ENCODE data around the gene DECR2. TPM values are rescaled to one million over a fixed set of nuclear protein-coding genes. Genes with fewer than 3 reads are reported as not detected.
"Not testable (repeated sequence)": the region's sequence is repeated elsewhere in the genome, so short reads cannot be mapped to it uniquely, and the experiment has no call there.

DECR2 gene
- total RNA-seq, 1 donor from 2014 or later = 17.9 TPM

- no peaks in the 10 kb centered on the region for H3K27me3 ChIP-seq
- no peak overlapping the region for H3K4me3 ChIP-seq
- no peaks in the 10 kb centered on the region for H3K9me3 ChIP-seq
- intact Hi-C loops (cut with DNase I) = no loop called here
- TF ChIP-seq POLR2AphosphoS5 (IDR thresholded peaks at IDR 0.05; ENCODE audit: insufficient read depth in 1 of 2, low read depth in 1 of 2) (no peak), POLR2A (IDR thresholded peaks at IDR 0.05) (no peak), CTCF (IDR thresholded peaks at IDR 0.05) (no peak)
- H3K27ac ChIP-seq = no peak overlapping the region
- H3K36me3 ChIP-seq = no peaks in the 10 kb centered on the region
- no peaks in the 10 kb centered on the region for H3K4me1 ChIP-seq
- no peak for DNase-seq (ENCODE audit: extremely low spot score in 2 of 2)
These were observed 40.9 kb upstream of the DECR2 start for GRCh38 chr16:360698-361336.

GRCh38 chr16:361341-361871 is 40.3 kb upstream of the DECR2 start:
- no peak overlapping the region for H3K27ac ChIP-seq
- no peak for DNase-seq (ENCODE audit: extremely low spot score in 2 of 2)
- intact Hi-C loops (cut with DNase I) = no loop called here
- H3K4me1 ChIP-seq = no peaks in the 10 kb centered on the region
- TF ChIP-seq POLR2A (IDR thresholded peaks at IDR 0.05) (no peak), POLR2AphosphoS5 (IDR thresholded peaks at IDR 0.05; ENCODE audit: insufficient read depth in 1 of 2, low read depth in 1 of 2) (no peak), CTCF (IDR thresholded peaks at IDR 0.05) (no peak)
- no peaks in the 10 kb centered on the region for H3K27me3 ChIP-seq
- no peak overlapping the region for H3K4me3 ChIP-seq
- no peaks in the 10 kb centered on the region for H3K9me3 ChIP-seq
- H3K36me3 ChIP-seq = peaks cover 0 to 2% of the 10 kb centered on the region in 2 donors

GRCh38 chr16:361872-362701 is 39.6 kb upstream of the DECR2 start:
- intact Hi-C loops (cut with DNase I) = no loop called here
- TF ChIP-seq CTCF (IDR thresholded peaks at IDR 0.05) (peak in 1 of 3 experiments; percentile 50), POLR2A (IDR thresholded peaks at IDR 0.05) (no peak)
- H3K4me1 ChIP-seq = no peaks in the 10 kb centered on the region
- no peaks in the 10 kb centered on the region for H3K9me3 ChIP-seq
- no peaks in the 10 kb centered on the region for H3K27me3 ChIP-seq
- peaks cover 0 to 9% of the 10 kb centered on the region in 2 donors for H3K36me3 ChIP-seq
- no peak overlapping the region for H3K27ac ChIP-seq
- DNase-seq (ENCODE audit: extremely low spot score in 2 of 2) = no peak
- no peak overlapping the region for H3K4me3 ChIP-seq

- H3K36me3 ChIP-seq = peaks cover 0 to 14% of the 10 kb centered on the region in 2 donors
- intact Hi-C loops (cut with DNase I); H3K9me3 ChIP-seq; H3K4me3 ChIP-seq; H3K27ac ChIP-seq; DNase-seq (ENCODE audit: extremely low spot score in 2 of 2); H3K27me3 ChIP-seq; H3K4me1 ChIP-seq: not testable (repeated sequence)
These were observed 39.0 kb upstream of the DECR2 start for GRCh38 chr16:362702-362999.

- Histone ChIP-seq H3K9me3 (no peaks in the 10 kb centered on the region), H3K27ac (no peak overlapping the region), H3K36me3 (peaks cover 0 to 20% of the 10 kb centered on the region in 2 donors), H3K27me3 (no peaks in the 10 kb centered on the region), H3K4me1 (no peaks in the 10 kb centered on the region), H3K4me3 (no peak overlapping the region)
- intact Hi-C loops (cut with DNase I) = no loop called here
- DNase-seq (ENCODE audit: extremely low spot score in 2 of 2) = no peak
- TF ChIP-seq CTCF (IDR thresholded peaks at IDR 0.05) (no peak), POLR2A (IDR thresholded peaks at IDR 0.05) (no peak), POLR2AphosphoS5 (IDR thresholded peaks at IDR 0.05; ENCODE audit: insufficient read depth in 1 of 2, low read depth in 1 of 2) (no peak)
These were observed 38.4 kb upstream of the DECR2 start for GRCh38 chr16:363110-363765.

All from vagina (tissue), 2 donors.